Measurements from ENCODE around the gene ETDA. TPM values are rescaled to one million over a fixed set of nuclear protein-coding genes. Genes with fewer than 3 reads are reported as not detected.

The ETDA gene
- total RNA-seq, 2 experiments from 2014 or later = not detected

DNA sequence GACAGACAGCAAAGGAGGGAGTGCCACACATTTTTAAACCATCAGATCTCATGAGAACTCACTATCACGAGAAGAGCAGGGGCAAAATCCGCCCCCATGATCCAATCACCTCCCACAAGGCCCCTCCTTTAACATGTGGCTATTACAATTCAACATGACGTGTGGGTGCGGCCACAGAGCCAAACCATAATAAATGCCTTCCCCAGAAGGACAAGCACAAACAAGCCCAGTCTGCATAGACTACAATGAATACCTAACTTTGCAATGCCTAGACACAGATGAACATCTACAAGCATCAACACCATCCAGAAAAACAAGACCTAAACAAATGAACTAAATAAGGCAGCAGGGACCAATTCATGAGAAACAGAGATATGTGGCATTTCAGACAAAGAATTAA is 12.3 kb downstream of the ETDA start:
- Histone ChIP-seq H3K4me3 (ENCODE audit: low read length) (no peak overlapping the region), H3K36me3 (ENCODE audit: insufficient read depth, low read length) (no peaks in the 10 kb centered on the region), H3K4me1 (ENCODE audit: insufficient read depth, low read length) (no peaks in the 10 kb centered on the region), H3K27ac (ENCODE audit: low read depth in 1 of 2, low read length in 2 of 2) (no peak overlapping the region), H3K9me3 (ENCODE audit: control insufficient read depth in 1 of 2, insufficient read depth in 1 of 2, low read length in 2 of 2) (peaks cover 0 to 6% of the 10 kb centered on the region in 2 experiments), H3K27me3 (ENCODE audit: control insufficient read depth in 1 of 2, insufficient read depth in 2 of 2, low read length in 2 of 2) (no peaks in the 10 kb centered on the region)
- intact Hi-C loops (cut with DNase I, micrococcal nuclease) = no loop called here
- Mint-ChIP-seq H3K36me3 (ENCODE audit: low read depth) (no peaks in the 10 kb centered on the region), H3K27me3 (peaks cover 12% of the 10 kb centered on the region), H3K9me3 (peaks cover 2% of the 10 kb centered on the region), H3K27ac (no peak overlapping the region), H3K4me3 (no peak overlapping the region), H3K4me1 (ENCODE audit: low read depth) (no peaks in the 10 kb centered on the region)
- ChIA-PET CTCF (no interaction called here), POLR2A (no interaction called here)
- DNase-seq = no peak
- ATAC-seq (ENCODE audit: poor library complexity) = no peak
- TF ChIP-seq, protein P1, sequence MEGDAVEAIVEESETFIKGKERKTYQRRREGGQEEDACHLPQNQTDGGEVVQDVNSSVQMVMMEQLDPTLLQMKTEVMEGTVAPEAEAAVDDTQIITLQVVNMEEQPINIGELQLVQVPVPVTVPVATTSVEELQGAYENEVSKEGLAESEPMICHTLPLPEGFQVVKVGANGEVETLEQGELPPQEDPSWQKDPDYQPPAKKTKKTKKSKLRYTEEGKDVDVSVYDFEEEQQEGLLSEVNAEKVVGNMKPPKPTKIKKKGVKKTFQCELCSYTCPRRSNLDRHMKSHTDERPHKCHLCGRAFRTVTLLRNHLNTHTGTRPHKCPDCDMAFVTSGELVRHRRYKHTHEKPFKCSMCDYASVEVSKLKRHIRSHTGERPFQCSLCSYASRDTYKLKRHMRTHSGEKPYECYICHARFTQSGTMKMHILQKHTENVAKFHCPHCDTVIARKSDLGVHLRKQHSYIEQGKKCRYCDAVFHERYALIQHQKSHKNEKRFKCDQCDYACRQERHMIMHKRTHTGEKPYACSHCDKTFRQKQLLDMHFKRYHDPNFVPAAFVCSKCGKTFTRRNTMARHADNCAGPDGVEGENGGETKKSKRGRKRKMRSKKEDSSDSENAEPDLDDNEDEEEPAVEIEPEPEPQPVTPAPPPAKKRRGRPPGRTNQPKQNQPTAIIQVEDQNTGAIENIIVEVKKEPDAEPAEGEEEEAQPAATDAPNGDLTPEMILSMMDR (IDR thresholded peaks at IDR 0.05) = no peak

DNA sequence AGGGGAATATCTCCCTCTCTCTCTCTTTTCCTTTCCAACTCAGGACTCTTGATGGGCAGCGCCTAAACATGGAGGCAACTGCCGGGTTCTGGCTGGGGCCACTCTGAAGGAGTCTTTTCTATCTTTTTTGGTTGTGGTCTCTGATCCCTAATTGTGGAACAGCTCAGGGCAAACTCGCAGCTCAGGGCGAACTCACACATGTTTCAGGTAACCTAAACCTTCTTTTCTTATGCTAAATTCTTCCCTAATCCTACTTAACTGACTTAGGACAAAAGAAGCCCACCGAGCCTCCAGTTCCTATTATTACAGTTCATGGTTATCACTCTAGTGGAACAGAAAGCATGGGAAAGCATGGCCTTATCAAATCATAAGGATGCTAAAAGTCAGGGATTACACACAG is 21.3 kb downstream of the ETDA start:
- no peak overlapping the region for H3K27ac ChIP-seq (ENCODE audit: low read depth in 1 of 2, low read length in 2 of 2)
- Mint-ChIP-seq H3K27me3 (no peaks in the 10 kb centered on the region), H3K36me3 (ENCODE audit: low read depth) (no peaks in the 10 kb centered on the region), H3K27ac (no peak overlapping the region), H3K9me3 (no peaks in the 10 kb centered on the region), H3K4me3 (no peak overlapping the region), H3K4me1 (ENCODE audit: low read depth) (no peaks in the 10 kb centered on the region)
- ChIA-PET CTCF (no interaction called here), POLR2A (no interaction called here)
- H3K4me1 ChIP-seq (ENCODE audit: insufficient read depth, low read length) = no peaks in the 10 kb centered on the region
- intact Hi-C loops (cut with DNase I, micrococcal nuclease) = no loop called here
- no peaks in the 10 kb centered on the region for H3K27me3 ChIP-seq (ENCODE audit: control insufficient read depth in 1 of 2, insufficient read depth in 2 of 2, low read length in 2 of 2)
- ATAC-seq (ENCODE audit: poor library complexity) = no peak
- TF ChIP-seq, protein P1 (IDR thresholded peaks at IDR 0.05) = no peak
- no peaks in the 10 kb centered on the region for H3K9me3 ChIP-seq (ENCODE audit: control insufficient read depth in 1 of 2, insufficient read depth in 1 of 2, low read length in 2 of 2)
- H3K36me3 ChIP-seq (ENCODE audit: insufficient read depth, low read length) = no peaks in the 10 kb centered on the region
- no peak overlapping the region for H3K4me3 ChIP-seq (ENCODE audit: low read length)
- DNase-seq = no peak

DNA sequence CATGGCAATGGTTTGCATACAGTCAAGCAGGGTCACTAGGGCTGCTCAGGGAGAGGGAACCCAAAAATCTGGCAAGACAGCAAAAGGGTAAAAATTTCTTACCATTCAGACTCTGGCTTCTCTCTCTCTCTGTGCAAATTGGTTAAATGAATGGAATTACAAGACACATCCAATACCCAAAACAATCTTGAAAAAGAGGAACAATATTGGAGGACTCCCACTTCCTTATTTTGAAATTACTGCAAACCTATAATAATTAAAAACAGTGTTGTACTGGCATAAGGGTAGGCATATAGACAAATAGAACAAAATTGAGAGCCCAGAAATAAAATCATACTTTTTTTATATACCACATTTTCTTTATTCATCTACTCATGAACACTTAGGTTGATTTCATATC is 24.1 kb downstream of the ETDA start:
- TF ChIP-seq, protein P1 (IDR thresholded peaks at IDR 0.05) = no peak
- Mint-ChIP-seq H3K27me3 (no peaks in the 10 kb centered on the region), H3K9me3 (peaks cover 4% of the 10 kb centered on the region), H3K4me1 (ENCODE audit: low read depth) (no peaks in the 10 kb centered on the region), H3K4me3 (no peak overlapping the region), H3K36me3 (ENCODE audit: low read depth) (no peaks in the 10 kb centered on the region), H3K27ac (no peak overlapping the region)
- Histone ChIP-seq H3K27ac (ENCODE audit: low read depth in 1 of 2, low read length in 2 of 2) (no peak overlapping the region), H3K9me3 (ENCODE audit: control insufficient read depth in 1 of 2, insufficient read depth in 1 of 2, low read length in 2 of 2) (no peaks in the 10 kb centered on the region), H3K4me3 (ENCODE audit: low read length) (no peak overlapping the region), H3K27me3 (ENCODE audit: control insufficient read depth in 1 of 2, insufficient read depth in 2 of 2, low read length in 2 of 2) (no peaks in the 10 kb centered on the region), H3K36me3 (ENCODE audit: insufficient read depth, low read length) (no peaks in the 10 kb centered on the region), H3K4me1 (ENCODE audit: insufficient read depth, low read length) (no peaks in the 10 kb centered on the region)
- POLR2A ChIA-PET = no interaction called here
- intact Hi-C loops (cut with DNase I, micrococcal nuclease) = no loop called here
- CTCF ChIA-PET = no interaction called here
- ATAC-seq (ENCODE audit: poor library complexity) (no peak), DNase-seq (no peak)
